DMS79 (cell line): ENCODE measurements around the gene ZMYND10.
A peak's percentile ranks its signal among the peaks of the same experiment; 100 is the strongest.

Experiments
- DNase-seq: peaks from one replicate; lab custom pipeline; 2025; lab: John Stamatoyannopoulos, UW

ZMYND10 gene

GRCh38 chr3:50371133-50371685, 25.7 kb upstream of the ZMYND10 start:
- DNase-seq, result no peak

DNA sequence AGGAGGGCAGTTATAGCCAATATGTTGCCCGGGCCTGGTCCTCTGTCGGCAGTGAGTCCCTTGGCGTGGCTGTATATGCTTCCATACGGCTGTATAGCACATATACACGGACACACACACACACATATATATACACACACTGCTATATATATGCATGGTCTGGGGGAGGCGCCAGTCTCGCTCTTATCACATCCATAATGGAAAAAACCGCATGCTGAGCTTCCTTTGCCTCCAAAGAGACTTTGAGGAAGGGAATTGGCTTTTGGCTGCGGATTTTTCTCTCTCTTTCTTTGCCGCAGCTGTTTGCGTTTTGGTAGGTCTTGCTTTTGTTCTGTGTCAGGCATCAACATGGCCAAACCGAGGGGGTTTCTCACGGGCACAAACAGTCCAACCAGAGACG, 25.1 kb upstream of the ZMYND10 start:
- DNase-seq, result no peak

GRCh38 chr3:50369012-50369670, 23.6 kb upstream of the ZMYND10 start:
- no peak for DNase-seq

GRCh38 chr3:50365842-50366220, 20.3 kb upstream of the ZMYND10 start:
- DNase-seq, result no peak

GRCh38 chr3:50365080-50365841, 19.7 kb upstream of the ZMYND10 start:
- no peak for DNase-seq

- no peak for DNase-seq
These were observed 19.1 kb upstream of the ZMYND10 start for GRCh38 chr3:50364573-50365079.

- DNase-seq, result no peak
These were observed 14.2 kb upstream of the ZMYND10 start for GRCh38 chr3:50359760-50360110.

DNA sequence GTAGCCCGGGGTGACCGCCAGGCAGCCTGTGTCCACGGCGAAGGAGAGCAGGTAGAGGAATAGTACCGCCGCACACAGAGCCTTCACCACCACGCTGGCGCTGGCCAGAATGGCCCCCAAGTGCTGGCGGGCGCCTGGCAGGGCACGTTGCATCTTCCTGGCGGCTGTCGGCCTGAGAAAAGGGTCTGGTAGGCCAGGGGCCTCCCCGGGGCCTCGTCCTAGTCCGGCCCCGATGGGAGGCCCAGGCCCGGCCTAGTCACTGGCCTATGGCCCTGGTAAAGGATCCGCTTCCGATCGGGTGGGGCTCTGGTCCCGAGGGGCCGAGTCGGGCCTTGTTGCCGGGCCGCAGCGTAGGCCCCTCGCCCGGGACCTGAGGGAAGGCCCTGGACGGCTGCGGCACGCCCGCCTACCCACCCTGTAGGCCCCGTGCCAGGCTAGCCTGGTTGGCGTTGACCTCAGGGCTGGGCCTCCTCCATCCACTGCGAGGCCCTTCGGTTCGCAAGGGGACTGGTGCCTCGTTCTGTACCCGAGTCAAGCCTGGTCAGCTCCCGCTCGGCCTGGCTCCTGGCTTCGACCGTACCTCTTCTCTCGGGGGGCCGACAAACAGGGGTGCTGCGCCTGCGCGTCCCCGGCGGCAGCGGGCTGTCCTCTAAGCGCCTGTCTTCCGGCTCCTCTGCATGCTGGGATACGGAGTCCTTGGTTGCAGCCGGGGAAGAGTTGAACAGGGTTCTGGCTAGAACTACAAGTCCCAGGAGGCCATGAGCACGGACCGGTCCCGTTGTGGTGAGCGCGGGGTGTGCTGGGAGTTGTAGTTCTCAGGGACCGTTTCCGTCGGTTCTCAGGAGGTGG, 13.6 kb upstream of the ZMYND10 start, which contains the start of gene TMEM115:
Gene TMEM115 (minus strand): TSS at position 611 of the 849 bp plus-strand sequence. CDS start 458 bp downstream, at position 153.
- peak; percentile 90 for DNase-seq

DNA sequence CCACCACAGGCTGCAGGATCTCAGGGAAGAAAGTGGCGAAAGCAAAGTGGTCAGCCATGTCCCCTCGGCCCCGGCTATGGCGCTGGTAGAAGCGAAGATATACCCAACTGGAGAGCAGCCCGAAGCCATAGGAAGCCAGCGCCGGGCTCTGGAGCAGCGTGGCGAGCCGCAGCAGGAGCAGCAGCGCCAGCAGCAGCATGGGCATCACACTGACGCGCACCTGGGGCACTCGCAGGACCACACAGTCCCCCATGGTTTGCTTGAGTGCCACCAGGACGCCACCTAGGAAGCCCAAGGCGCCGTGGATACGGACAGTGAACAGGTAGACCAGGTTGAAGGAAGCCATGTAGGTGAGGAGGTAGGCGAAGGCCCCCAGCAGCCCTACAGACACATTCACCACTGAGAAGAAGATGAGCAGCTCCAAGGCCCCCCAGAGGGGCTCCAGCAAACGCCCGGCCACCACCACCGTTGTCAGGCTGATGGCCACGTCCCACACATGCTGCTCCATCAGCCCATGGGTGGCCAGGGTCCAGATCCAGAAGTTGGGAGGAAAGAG, 12.9 kb upstream of the ZMYND10 start:
- no peak for DNase-seq

DNA sequence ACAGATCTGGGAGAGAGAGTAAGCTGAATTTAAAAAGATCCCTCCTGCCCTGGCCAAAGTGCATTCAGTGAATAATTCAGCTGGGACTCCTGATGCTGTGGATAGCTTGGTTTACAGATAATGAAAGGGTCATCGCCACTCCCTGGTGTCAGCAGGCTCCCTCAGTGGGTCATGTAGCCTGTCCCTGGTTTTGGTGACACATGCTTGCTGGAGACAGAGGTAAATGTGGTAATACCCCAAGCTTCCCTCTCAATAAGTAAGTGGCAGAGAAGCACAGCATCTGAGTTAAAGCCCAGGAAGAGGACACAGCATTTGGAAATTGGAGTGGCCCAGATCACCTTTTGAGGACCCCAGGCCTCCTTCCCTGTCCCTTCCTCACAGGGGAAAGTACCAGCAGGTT, 11.9 kb upstream of the ZMYND10 start:
- no peak for DNase-seq

DNA sequence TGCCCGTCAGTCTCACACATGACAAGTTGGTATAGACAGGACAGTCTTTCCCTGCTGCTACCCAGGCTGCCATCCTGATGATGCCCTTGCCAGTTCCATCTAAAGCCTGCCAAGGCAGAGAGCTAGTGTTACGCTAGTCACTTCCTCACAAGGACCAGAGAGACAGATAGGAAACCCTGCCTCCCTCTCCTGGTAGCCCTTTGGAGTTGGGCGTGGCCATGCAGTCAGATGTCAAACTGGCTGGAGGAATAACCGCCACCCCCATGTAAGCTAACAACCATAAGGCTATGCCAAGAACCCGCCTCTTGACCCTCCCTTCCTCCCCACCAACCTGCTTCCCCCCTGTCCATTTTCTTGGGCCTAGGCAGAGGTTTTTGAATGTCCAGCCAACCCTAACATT, 11.0 kb upstream of the ZMYND10 start:
- DNase-seq, result no peak

DNA sequence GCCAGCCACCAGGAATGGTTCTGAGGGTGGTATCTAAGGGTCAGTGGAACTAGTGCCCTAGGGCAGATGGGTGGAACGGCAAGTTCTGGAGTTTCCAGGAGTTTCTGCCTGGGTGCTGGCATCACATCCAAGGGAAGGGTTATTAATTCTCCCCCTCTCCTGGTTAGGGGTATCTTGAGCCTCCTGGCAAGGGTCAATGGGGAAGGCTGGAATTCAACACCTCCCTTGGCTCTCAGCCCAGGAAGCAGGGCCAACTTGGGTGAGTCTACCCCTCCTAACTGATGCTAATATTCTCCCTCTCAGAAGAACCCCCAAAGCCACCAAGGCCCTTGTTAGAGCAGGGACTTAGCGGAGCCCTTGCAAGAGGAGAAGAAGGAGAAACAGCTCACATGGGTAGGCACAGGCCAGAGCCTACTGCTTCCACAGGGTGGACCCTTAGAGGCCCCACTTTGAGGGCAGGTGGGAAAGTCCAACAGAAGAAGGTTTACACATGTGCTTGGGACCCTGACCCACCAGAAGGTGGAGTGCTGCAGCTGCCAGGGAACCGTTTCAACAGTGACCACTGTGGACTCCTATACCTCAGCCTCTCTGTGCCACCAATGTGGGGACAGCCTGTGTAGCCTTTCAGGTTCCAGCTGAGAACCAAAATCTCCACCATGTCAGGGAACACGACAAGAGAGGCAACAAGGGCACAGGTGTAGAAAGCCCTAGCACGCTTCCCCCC, 10.5 kb upstream of the ZMYND10 start:
- no peak for DNase-seq

DNA sequence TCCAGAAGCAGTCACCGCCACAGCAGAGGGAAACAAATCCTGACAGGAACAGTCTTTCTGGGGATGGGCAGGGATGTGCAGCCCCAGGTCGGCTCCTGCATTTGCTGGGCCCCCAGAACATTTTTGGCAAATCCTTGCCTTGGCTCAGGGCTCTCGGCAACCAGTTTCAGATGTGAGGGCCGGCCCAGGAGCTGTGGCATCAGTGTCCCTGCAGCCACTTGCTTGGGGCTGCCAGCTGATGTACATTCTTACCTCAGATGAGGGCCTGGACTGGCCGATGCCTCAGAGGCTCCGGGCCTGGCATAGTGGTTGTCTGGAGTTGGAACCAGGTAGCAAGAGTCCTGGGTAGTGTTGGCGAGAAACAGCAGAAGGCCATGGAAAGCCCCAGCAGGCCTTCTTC, 9.3 kb upstream of the ZMYND10 start:
- no peak for DNase-seq

- DNase-seq, result no peak
These were observed 8.7 kb upstream of the ZMYND10 start for GRCh38 chr3:50354186-50354764.

DNA sequence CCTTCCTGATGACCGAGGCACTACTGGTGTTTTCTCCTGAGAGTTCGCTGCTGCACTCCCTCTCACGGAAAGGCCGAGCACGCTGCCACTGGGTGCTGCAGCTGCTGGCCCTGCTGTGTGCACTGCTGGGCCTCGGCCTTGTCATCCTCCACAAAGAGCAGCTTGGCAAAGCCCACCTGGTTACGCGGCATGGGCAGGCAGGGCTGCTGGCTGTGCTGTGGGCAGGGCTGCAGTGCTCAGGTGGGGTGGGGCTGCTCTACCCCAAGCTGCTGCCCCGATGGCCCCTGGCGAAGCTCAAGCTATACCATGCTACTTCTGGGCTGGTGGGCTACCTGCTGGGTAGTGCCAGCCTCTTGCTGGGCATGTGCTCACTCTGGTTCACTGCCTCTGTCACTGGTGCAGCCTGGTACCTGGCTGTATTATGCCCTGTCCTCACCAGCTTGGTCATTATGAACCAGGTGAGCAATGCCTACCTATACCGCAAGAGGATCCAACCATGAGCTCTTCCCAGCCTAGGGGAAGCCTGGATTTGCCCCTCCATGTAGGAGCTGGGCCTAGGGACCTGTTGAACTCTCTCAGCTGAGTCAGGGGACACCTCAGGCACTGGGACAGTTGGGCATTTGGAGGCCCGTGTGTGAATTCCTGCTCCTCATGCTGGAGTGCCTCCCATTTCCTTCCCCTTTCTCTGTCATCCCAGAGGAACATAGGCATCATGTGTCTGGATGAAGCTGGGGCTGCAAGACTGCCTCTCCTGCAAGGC, 7.9 kb upstream of the ZMYND10 start:
- no peak for DNase-seq

- DNase-seq, result no peak
These were observed 7.2 kb upstream of the ZMYND10 start for GRCh38 chr3:50352781-50353180.

- DNase-seq, result no peak
These were observed 5.8 kb upstream of the ZMYND10 start for GRCh38 chr3:50351323-50351697.

- peak; percentile 75 for DNase-seq
These were observed 5.2 kb upstream of the ZMYND10 start, which contains the start of the genes CYB561D2 and NPRL2 for GRCh38 chr3:50350527-50351322. TSS of gene CYB561D2 (plus strand) at chr3:50350862. CDS start at chr3:50351434, 572 bp downstream. TSS of gene NPRL2 (minus strand) at chr3:50350775. CDS start at chr3:50350652, 123 bp downstream.

DNA sequence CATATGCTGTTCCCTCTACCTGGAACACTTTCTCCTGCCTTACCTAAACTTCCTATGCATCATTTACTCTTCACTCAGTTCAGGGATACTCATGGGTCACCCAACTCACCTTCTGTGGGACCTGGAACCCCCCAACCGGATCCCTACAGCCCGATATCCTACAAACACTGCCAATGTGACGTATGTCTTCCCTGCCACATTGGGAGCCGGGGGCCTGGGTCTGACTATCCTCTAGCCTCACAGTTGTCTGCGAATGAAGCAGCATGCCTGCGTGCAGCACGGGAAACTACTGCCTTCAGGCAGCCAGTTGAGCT, 4.6 kb upstream of the ZMYND10 start:
- no peak for DNase-seq
